Right forelimb (tissue), 1 donor: Measurements from ENCODE around the gene RTEL1.
A peak's percentile ranks its signal among the peaks of the same experiment; 100 is the strongest.

Experiments
- DNase-seq: peaks from one replicate; pipeline ENCODE4 v3.0.0-alpha.2; 2018

The RTEL1 gene

DNA sequence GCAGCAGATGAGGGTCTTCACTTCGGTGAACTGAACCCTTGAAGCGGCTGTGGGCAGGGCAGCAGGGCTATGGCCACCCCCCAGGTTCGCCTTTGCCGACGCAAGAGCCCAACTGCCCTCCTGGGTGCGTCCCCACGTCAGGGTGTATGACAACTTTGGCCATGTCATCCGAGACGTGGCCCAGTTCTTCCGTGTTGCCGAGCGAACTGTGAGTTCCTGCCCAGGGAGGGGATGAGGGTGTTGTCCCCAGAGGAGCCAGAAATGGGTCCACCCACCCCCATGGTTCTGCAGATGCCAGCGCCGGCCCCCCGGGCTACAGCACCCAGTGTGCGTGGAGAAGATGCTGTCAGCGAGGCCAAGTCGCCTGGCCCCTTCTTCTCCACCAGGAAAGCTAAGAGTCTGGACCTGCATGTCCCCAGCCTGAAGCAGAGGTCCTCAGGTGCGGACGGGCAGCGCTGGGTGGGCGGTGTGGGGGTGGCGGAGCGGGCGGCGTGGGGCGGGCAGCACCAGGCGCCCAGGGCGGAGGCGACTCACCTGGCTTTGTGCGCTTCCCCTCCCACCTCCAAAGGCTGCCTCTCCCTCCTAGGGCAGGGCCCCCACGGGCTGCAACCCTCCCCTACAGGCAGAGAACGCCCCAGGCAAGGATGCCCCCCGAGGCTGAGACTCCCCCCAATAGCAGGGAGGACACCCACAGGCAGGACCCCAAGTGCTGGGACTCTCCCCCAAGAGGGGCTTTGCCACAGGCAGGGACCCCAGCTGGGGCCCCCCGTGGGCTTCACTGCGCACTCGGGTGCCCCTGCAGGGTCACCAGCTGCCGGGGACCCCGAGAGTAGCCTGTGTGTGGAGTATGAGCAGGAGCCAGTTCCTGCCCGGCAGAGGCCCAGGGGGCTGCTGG lies 32.1 kb downstream of the RTEL1 start:
- peak; percentile 45 for DNase-seq

DNA sequence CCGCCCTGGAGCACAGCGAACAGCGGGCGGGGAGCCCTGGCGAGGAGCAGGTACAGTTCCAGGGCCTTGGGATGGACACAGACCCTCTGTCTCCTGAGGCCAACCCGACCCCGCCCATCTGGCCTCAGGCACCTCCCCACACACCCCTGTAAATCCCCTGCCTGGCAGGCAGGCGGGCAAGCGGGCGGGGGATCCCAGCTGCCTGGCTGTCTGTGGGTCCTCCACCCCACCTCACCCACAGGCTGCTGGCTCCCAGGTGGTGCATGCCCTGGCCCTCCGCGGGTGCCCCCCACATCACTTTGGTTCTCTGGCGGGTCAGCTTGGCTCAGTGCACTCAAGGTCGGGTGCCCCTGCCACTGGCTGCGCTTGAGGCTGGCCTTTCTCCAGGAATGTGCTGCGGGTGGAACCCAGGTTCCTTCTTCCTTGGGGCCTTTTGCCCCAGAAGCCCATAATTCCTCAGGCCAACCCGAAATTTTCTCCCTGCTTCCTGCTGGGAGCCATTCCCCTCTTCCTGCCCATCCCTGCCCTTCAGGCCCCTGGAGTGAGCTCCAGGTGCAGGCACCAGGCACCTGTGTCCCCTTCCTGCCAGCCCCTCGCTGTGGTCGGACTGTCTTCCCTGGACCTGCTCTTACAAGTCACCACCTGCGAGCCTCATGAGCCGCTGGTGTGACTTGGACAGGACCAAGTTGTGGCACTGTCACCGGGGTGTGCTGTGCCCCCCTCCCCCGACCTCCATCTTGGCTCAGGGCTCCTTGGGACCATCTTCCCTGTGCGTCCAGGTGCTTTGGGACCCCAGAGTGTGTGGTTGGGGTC lies 33.0 kb downstream of the RTEL1 start:
- peak; percentile 41 for DNase-seq

DNA sequence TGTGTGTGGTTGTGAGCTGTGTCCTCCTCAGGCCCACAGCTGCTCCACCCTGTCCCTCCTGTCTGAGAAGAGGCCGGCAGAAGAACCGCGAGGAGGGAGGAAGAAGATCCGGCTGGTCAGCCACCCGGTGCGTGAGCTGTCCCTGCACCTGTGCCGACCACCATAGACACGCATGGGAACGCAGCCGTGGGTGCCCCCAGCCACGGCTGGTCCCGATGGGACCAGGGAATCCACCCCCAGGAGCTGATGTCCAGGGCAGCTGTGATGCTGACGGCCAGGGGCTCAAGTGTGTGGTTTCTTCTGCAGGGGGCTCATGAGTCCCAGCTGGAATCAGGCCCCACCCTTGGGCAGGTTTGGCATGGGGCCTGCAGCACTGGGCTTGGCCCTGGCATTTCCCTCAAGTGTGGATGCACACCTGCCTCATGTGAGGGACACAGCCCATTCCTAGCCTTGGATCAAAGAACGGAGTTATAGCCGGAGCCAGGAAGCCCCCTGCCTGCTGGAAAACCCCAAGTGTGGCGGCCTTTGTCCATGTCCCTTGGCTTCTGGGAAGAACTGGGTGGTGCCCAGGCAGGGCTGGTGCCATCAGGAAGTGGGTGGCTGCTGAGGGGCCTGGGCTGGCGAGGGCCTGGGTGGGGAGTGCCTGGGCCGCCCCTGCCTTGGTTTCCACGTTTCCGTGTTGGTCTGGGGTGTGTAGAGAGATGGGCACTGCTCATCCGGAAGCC lies 33.8 kb downstream of the RTEL1 start:
- DNase-seq = peak; percentile 44

- DNase-seq = peak; percentile 50
These were observed 34.4 kb downstream of the RTEL1 start for GRCh38 chr20:63692436-63693082.

DNA sequence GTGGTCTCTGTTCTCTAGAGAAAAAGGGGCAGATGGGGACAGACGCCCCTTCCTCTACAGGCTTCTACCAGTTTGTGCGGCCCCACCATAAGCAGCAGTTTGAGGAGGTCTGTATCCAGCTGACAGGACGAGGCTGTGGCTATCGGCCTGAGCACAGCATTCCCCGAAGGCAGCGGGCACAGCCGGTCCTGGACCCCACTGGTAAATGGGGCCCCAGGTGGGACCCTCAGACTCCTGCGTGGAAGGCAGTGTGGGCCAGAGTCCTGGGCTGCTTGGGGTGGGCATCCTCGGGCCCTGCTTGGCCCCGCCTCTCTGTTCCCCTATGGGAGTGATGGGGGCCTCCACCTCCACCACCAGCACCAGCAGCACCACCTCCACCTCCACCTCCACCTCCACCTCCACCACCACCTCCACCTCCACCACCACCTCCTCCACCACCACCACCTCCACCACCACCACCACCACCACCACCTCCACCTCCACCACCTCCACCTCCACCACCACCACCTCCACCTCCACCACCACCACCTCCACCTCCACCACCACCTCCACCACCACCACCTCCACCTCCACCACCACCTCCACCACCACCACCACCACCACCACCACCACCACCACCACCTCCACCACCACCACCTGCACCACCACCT lies 35.1 kb downstream of the RTEL1 start:
- peak; percentile 50 for DNase-seq

DNA sequence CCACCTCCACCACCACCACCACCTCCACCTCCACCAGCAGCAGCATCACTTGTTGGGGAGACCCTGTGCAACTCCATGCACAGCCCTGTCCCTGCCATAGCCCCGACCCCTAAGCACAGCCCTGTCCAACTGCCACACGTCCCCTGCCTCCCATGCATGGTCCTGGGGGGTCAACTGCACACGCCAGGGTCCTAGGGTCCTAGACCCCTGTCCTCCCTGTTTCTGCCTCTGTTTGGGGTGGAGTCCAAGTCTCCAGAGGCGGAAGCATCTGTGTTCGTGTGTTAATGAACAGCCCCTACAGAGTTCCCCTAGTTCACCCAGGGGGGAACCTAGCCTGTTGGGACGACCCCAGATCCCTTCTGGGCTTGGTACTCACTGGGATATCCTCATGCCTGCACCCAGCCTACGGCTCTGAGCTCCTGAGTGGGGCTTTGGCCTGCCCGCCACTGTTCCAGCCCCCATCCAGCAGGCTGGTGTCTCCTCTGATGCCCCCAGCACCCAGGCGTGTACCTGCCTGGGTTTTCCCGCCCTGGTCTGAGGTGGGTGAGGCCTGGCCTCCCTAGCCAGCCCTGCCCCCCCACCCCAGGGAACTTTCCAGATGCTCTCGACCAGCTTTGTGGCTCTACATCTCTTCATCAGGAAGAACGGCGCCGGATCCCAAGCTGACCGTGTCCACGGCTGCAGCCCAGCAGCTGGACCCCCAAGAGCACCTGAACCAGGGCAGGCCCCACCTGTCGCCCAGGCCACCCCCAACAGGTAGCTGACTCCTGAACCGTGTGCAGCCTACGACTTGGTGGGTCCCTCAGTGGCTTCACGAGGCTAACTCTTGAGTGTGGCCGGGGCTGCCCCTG lies 35.8 kb downstream of the RTEL1 start:
- DNase-seq = no peak

- DNase-seq = no peak
These were observed 36.7 kb downstream of the RTEL1 start for GRCh38 chr20:63694584-63695423.

DNA sequence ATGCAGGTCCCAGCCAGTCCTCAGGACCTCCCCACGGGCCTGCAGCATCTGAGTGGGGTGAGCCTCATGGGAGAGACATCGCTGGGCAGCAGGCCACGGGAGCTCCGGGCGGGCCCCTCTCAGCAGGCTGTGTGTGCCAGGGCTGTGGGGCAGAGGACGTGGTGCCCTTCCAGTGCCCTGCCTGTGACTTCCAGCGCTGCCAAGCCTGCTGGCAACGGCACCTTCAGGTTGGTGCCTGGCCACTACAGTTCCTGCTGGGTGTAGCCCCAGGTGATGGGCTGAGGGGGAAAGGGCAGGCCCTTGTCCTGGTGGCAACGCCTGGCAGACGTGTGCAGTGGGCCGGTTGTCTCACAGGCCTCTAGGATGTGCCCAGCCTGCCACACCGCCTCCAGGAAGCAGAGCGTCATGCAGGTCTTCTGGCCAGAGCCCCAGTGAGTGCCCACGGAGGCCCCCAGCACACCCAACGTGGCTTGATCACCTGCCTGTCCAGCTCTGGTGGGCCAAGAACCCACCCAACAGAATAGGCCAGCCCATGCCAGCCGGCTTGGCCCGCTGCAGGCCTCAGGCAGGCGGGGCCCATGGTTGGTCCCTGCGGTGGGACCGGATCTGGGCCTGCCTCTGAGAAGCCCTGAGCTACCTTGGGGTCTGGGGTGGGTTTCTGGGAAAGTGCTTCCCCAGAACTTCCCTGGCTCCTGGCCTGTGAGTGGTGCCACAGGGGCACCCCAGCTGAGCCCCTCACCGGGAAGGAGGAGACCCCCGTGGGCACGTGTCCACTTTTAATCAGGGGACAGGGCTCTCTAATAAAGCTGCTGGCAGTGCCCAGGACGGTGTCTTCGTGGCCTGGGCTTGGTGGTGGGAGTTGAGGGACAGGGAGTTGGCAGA lies 37.6 kb downstream of the RTEL1 start:
- no peak for DNase-seq

DNA sequence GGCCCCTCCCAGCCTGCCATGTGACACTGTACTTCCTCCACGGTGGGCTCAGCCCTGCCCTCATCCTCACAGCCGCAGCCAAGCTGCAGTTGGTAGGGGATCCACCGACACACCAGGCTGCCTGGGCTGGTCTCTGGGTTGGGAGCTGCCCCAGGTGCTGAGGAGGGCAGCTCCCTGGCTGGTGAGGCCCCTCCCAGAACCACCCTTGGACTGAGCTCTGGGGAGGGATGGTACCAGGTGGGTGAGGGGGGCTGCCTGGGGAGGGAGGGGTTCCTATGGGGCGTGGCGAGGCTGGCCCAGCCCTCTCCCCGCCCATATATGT lies 38.2 kb downstream of the RTEL1 start:
- peak; percentile 47 for DNase-seq

DNA sequence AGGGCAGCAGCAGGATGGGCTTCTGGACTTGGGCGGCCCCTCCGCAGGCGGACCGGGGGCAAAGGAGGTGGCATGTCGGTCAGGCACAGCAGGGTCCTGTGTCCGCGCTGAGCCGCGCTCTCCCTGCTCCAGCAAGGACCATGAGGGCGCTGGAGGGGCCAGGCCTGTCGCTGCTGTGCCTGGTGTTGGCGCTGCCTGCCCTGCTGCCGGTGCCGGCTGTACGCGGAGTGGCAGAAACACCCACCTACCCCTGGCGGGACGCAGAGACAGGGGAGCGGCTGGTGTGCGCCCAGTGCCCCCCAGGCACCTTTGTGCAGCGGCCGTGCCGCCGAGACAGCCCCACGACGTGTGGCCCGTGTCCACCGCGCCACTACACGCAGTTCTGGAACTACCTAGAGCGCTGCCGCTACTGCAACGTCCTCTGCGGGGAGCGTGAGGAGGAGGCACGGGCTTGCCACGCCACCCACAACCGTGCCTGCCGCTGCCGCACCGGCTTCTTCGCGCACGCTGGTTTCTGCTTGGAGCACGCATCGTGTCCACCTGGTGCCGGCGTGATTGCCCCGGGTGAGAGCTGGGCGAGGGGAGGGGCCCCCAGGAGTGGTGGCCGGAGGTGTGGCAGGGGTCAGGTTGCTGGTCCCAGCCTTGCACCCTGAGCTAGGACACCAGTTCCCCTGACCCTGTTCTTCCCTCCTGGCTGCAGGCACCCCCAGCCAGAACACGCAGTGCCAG lies 38.7 kb downstream of the RTEL1 start, which contains the start of gene TNFRSF6B:
Gene TNFRSF6B, plus strand, starts transcription at position 25 of the 729 bp plus-strand sequence. Its CDS starts 116 bp downstream, at position 141.
- DNase-seq = peak; percentile 47

GRCh38 chr20:63697357-63697867 lies 39.3 kb downstream of the RTEL1 start:
- no peak for DNase-seq

- DNase-seq = peak; percentile 47
These were observed 39.9 kb downstream of the RTEL1 start for GRCh38 chr20:63697868-63698545.

DNA sequence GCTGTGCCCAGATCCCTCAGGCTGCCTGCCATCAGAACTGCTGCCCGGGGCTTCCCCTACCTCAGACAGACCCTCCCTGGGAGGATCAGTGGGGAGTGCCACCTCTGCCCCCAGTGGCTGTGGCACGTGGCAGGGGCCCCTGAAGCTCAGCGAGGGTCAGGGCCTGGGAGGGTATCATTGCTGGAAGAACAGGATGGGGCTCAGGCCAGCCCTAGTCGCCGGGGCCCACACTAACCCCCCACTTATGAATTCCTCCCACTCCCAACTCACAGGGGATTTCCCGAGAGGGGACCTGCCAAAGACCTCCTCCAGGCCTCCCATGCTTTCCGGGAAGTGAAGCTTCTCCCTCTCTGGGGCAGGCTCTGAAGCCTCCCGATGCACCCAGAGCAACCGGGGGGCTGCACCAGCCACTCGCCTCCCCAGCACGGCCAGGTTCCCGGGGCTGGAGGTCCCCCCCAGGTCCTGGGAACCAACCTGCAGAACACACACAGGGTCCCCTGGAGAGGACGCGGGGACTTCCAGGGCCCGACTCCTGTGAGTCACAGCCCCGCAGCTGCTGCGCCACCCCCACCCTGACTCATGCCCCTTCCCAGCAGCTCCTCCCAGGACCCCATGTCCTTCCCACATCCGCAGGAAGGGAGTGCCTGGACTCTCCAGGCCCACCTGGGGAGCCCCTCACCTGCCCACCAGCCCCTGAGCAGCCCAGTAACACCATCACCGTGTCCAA lies 40.8 kb downstream of the RTEL1 start:
- peak; percentile 65 for DNase-seq

DNA sequence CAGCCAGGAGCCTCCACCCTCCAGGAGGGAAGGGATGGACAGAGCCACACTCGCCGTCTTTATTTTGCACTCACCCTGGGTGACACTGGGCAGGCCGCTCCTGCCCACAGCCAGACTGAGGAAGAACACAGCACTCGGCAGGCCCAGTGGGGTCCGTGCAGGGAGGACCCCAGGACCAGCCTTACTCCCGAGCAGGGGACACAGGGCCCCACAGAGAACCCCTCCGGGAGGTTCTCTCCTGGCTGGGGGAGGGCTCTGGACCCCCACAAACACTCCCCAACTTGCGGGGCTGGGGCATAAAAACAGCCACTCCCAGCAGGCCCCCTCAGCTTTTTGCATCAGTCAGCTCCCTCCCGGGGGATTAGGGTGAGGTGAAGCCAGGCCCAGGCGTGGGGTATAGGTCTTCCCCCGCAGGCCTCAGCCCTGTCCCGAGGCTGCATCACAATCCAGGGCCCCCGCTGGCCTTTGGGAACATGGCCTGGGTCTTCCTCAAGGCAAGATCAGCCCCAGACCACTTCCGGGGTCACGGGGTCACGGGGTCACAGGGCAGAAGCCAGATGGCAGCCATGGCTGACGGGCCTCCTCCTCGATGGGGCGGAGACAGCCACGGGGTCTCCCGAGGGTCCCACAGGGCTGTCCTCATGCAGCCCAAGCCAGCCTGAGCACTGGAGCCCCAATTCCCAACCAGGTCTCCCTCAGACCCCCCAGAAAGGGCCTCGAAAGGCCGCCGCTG lies 41.5 kb downstream of the RTEL1 start:
- DNase-seq = no peak

DNA sequence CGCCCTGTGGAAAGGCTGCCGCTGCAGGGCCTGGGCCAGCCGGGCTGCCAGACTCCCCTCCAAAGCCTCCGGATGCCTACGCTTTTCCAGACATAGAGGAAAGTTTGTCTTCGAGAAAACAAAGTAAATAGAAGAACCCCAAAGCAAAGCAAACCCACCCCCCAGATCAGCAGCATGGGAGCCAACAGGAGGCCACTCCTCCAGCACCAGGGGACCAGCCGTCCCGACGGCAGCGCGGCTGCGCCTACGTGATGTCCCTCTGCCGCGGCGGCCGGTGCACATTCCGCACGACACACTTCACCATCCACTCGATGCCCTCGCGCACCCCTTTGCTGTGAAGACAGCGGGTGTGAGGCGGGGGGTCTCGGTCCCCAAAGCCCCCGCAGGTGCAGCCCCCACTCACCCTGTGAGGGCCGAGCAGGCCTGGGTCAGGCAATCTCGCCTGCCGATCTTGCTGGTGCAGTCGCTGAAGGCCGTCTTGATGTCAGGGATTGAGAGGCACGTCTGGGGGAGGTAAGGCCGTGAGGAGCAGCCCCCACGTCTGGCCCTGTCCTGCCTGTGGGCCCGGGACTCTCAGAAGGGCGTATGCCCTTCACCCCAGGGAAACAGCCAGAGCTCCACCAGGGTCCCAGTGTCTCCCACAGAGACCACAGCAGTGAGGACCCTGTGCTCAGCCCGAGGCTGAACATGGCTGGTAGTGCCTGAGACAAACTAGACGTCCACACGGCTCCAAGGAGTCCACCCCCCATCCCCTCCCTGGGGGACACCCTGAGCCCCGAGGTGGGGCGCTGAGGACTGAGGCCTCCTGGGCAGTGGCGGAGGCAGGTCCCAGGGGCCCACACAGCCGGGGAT lies 42.3 kb downstream of the RTEL1 start:
- peak; percentile 46 for DNase-seq
